Measurements from ENCODE around the gene ENTR1.
A peak's percentile ranks its signal among the peaks of the same experiment; 100 is the strongest.

Gene ENTR1

DNA sequence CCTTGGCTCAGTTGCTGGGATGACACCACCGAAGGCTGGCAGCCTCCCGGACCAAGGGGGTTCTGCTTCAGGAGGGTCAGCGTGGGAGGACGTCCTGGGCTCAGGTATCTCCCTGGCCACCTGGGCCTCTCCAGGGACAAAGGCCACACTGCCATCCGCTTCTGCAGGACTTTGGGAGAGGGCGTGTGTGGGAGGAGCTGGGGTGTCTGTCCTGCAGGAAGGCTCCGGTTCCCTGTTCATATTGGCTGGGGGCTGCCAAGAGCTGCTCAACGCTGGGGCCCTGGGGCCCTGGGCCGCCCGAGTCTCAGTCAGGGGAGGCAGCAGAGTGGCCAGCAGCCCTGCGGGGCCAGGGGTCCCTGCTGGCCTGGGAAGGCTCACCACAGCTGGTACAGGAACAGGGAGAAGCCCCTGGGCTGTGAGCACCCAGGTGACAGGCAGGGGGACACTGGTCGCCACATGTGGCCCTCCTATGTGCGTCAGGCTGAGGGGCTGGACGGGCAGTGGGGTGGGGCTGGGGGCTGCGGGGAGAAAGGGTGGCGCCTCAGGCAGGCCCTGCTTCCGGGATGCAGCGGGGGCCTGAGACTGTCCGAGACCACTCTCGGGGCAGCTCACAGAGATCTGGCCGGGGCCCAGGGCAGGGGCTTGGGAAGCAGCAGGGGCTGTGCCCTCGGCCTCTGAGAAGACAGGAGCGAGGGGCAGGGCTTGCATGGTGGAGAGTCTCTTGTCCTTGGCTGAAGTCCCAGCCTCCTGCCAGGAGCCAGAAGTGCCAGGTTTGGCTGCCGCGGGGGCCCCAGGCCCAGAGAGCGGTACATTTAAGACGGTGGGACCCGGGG is 32.0 kb downstream of the ENTR1 start:
- DNase-seq (ENCODE audit: extremely low read depth in 1 of 2, low read depth in 1 of 2), result no peak

DNA sequence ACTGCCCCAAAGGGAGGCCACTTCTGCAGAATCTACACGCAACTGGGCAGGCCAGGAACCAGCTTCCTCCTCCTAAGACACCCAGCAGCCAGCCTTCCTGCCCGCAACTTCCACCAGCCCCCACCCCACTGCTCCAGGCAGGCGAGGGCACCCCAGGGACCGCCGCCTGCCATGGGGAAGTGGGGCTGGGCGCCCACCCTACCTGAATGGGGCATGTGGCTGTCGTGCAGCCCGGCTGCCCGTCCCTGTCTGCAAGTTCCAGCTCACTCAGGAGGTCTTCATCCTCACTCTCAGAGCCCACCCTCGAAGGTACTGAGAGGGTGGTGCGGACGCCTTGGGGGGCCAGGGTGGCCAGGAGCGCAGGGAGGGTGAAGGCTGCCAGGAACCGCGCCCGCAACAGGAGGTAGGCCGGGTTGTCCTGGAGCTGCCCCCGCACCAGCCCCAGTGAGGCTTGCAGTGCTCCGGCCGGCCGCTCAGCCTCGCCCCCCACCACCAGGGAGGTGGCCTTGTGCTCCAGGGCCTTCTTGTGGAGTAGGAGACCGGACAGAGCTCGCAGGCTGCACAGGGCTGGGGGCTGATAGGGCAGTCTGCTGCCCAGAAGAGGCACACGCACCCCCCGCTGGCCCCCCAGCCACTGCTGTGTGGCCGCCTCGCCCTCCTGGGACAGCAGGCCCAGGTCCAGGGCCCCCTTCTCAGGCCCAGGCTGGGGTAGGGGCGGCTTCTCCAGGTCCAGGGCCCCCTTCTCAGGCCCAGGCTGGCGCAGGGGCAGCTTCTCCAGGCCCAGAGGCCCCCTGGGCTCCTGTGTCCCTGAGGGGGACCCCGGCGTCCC is 32.9 kb downstream of the ENTR1 start:
- no peak for DNase-seq (ENCODE audit: extremely low read depth in 1 of 2, low read depth in 1 of 2)

- no peak for DNase-seq (ENCODE audit: extremely low read depth in 1 of 2, low read depth in 1 of 2)
Observed at GRCh38 chr9:136376457-136376856, 34.0 kb downstream of the ENTR1 start.

DNA sequence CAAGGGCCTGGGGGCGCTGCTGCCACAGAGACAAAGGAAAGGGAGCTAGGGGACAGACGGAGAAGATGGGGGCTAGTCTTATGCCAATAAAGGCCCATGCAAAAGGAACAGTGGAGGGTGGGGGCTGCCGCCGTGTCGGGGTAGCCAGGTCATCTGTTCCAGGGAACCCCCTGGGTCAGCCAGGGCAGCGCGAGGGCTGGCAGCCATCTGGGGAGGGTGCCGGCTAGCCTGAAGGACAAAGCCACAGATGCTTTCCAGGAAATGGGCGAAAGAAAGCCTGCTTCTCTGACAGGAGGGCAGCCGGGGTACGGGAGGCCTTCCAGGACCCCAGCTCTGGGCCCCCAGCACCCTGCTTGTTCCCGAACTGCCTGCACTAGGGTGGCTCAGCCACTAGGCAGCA is 35.3 kb downstream of the ENTR1 start:
- no peak for DNase-seq (ENCODE audit: extremely low read depth in 1 of 2, low read depth in 1 of 2)

GRCh38 chr9:136374183-136374575 is 36.2 kb downstream of the ENTR1 start:
- DNase-seq (ENCODE audit: extremely low read depth in 1 of 2, low read depth in 1 of 2), result no peak

GRCh38 chr9:136373300-136374182 is 36.9 kb downstream of the ENTR1 start, which contains the start of gene CARD9:
TSS of gene CARD9 (minus strand) at chr9:136373669. CDS start at chr9:136372078, 1,591 bp downstream.
- DNase-seq (ENCODE audit: extremely low read depth in 1 of 2, low read depth in 1 of 2), result peak in 1 of 2 donors; percentile 12

- DNase-seq (ENCODE audit: extremely low read depth in 1 of 2, low read depth in 1 of 2), result no peak
Observed at GRCh38 chr9:136372561-136373299, 37.7 kb downstream of the ENTR1 start.

DNA sequence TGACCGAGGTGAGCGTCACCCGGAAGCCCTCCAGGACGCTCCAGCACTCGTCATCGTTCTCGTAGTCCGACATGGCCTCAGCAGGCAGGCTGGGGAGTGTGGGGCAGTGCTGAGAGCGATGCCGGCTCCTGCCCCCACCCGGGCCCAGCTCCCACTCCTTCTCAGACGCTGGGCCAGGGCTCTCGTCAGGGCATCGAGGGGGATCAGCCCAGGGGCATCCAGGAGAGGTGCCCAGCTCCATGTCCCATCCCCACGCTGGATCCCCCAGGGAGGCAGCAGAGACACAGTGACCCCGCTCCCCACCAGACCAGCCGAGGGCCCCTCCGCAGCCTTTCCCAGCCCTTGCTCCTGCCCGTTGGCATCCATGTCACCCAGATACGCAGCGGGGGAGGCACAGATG is 38.4 kb downstream of the ENTR1 start:
- DNase-seq (ENCODE audit: extremely low read depth in 1 of 2, low read depth in 1 of 2), result no peak

GRCh38 chr9:136371533-136371880 is 38.9 kb downstream of the ENTR1 start:
- DNase-seq (ENCODE audit: extremely low read depth in 1 of 2, low read depth in 1 of 2), result no peak

GRCh38 chr9:136370687-136371532 is 39.5 kb downstream of the ENTR1 start:
- no peak for DNase-seq (ENCODE audit: extremely low read depth in 1 of 2, low read depth in 1 of 2)

GRCh38 chr9:136370037-136370436 is 40.4 kb downstream of the ENTR1 start:
- no peak for DNase-seq (ENCODE audit: extremely low read depth in 1 of 2, low read depth in 1 of 2)

DNA sequence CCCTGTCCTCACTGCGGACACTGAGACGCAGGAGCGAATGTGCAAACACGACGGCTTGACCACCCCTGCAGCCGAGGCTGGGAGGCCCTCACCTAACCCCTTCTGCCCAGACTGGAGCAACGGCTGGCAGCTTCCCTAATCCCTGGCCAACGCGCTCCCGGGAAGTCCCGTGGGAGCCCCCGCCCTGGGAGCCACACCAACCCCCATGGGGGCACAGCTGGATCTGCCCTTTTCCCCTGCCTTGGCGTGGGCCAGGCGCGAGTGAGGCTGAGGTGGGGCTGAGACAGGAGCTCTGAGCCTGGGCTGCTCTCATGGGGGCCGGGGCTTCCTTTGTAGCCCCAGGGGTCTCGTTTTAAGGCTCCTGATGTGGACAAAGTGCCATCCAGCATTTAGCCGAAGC is 42.2 kb downstream of the ENTR1 start:
- DNase-seq (ENCODE audit: extremely low read depth in 1 of 2, low read depth in 1 of 2), result no peak

- DNase-seq (ENCODE audit: extremely low read depth in 1 of 2, low read depth in 1 of 2), result no peak
Observed at GRCh38 chr9:136367296-136368145, 42.9 kb downstream of the ENTR1 start.

DNA sequence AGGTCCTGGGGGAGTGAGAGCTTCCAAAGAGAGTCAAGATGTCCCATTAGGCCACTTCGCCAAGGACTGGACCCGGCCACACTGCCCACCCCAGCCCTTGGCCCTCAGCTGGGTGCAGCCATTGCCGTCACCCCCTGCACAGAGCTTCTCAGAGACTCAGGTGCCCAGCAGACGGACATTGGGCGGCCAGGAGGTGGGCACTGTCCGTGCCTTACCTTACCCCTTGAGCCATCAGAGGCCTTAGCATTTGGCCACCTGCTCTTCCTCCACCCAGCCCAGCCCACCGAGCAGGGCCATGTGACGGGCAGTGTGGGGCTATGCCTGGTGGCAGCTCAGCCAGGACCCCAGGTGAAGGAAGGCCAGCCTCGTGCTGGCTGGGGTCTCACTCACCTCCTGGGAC is 43.6 kb downstream of the ENTR1 start:
- DNase-seq (ENCODE audit: extremely low read depth in 1 of 2, low read depth in 1 of 2), result no peak

GRCh38 chr9:136365775-136366222 is 44.6 kb downstream of the ENTR1 start:
- no peak for DNase-seq (ENCODE audit: extremely low read depth in 1 of 2, low read depth in 1 of 2)

DNA sequence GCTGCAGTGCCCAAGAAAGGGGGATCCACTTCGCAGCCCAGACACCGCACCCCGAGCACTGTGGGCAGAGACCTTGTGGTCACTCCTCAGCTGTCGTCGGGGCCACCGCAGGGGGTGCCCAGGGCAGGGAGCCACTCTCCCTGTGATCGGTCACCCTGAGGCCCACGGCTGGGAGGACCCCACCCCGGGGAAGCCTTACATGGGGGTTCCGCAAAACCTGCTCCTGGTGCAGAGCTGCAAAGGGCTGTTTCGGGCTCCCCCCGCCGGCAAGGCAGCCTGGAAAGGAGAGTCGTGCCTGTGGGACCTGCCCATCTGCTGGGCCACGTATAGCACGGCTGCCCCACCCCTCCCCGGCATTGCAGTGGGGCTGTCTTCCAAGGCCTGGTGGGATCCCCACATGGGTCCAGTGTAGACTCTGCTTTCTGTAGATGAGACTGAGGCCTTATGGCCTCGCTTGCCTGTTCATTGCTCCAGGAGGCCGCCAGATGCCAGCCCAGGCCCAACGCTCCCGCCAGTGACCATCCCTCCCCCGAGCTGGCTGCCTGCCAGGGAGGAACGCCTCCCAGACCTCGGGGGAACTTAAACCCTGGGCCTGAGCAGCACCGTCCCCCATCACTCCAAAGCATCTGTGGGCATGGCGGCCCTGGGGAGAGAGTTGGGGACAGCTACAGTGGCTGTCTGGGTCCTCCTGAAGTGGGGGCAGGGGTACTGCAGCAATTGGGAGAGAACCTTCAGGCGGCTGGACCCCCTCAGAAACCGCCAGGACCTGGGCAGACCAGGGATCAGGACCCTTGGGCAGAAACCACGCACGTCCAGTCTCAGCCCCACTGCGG is 45.3 kb downstream of the ENTR1 start:
- DNase-seq (ENCODE audit: extremely low read depth in 1 of 2, low read depth in 1 of 2), result no peak

- no peak for DNase-seq (ENCODE audit: extremely low read depth in 1 of 2, low read depth in 1 of 2)
Observed at GRCh38 chr9:136363949-136364748, 46.3 kb downstream of the ENTR1 start.

Measured in stimulated activated CD8-positive, alpha-beta memory T cell treated with anti-CD3 and anti-CD28 coated beads, Interleukin-7, amount 100 ng/mL, for 48 hours (primary cell).